ENCODE measurements around the gene POP4.

DNA sequence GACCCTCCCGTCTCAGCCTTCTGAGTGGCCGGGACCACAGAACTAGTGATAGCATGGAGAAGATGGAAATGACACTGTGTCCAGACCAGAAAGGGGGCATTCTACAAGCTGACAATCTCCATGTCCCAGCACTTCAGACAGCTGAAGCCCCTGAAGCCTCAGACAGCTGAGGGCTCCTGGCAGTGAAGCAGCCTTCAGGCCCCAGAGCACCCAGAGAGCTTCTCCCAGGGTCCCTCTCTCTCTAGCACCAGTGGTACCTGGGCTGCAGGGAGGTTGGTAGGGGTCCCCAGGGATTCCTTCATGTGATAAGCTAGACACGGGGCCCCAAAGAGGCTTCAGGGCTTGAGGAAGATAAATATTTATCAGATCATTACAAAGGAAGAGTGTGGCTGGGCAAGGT is 7.6 kb upstream of the POP4 start:
- TF ChIP-seq RAD21 (conservative IDR thresholded peaks at IDR 0.05), result no peak
- TF ChIP-seq EP300 (conservative IDR thresholded peaks at IDR 0.05; ENCODE audit: poor library complexity, severe bottlenecking), result no peak
- no peak for TF ChIP-seq TAF1 (IDR thresholded peaks at IDR 0.05; ENCODE audit: low read depth)
- no peak for TF ChIP-seq POLR2AphosphoS5 (IDR thresholded peaks at IDR 0.05)
- TF ChIP-seq, protein P1, sequence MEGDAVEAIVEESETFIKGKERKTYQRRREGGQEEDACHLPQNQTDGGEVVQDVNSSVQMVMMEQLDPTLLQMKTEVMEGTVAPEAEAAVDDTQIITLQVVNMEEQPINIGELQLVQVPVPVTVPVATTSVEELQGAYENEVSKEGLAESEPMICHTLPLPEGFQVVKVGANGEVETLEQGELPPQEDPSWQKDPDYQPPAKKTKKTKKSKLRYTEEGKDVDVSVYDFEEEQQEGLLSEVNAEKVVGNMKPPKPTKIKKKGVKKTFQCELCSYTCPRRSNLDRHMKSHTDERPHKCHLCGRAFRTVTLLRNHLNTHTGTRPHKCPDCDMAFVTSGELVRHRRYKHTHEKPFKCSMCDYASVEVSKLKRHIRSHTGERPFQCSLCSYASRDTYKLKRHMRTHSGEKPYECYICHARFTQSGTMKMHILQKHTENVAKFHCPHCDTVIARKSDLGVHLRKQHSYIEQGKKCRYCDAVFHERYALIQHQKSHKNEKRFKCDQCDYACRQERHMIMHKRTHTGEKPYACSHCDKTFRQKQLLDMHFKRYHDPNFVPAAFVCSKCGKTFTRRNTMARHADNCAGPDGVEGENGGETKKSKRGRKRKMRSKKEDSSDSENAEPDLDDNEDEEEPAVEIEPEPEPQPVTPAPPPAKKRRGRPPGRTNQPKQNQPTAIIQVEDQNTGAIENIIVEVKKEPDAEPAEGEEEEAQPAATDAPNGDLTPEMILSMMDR (IDR thresholded peaks at IDR 0.05; ENCODE audit: poor library complexity, severe bottlenecking), result no peak
- TF ChIP-seq SMC3 (conservative IDR thresholded peaks at IDR 0.05; ENCODE audit: poor library complexity), result no peak
- TF ChIP-seq EZH2 (IDR thresholded peaks at IDR 0.05; ENCODE audit: borderline replicate concordance, insufficient read depth, low read length, poor library complexity, severe bottlenecking), result no peak
